ENCODE measurements around the gene ZNF763.
A peak's percentile ranks its signal among the peaks of the same experiment; 100 is the strongest.
"Not testable (repeated sequence)": the region's sequence is repeated elsewhere in the genome, so short reads cannot be mapped to it uniquely, and the experiment has no call there.

The ZNF763 gene

GRCh38 chr19:11964858-11965645, at the start of gene ZNF763:
Gene ZNF763, plus strand, starts transcription at chr19:11965040. Its CDS starts 169 bp downstream, at chr19:11965209.
- DNase-seq (ENCODE audit: low read depth in 2 of 2): peak; percentile 74 to 86

DNA sequence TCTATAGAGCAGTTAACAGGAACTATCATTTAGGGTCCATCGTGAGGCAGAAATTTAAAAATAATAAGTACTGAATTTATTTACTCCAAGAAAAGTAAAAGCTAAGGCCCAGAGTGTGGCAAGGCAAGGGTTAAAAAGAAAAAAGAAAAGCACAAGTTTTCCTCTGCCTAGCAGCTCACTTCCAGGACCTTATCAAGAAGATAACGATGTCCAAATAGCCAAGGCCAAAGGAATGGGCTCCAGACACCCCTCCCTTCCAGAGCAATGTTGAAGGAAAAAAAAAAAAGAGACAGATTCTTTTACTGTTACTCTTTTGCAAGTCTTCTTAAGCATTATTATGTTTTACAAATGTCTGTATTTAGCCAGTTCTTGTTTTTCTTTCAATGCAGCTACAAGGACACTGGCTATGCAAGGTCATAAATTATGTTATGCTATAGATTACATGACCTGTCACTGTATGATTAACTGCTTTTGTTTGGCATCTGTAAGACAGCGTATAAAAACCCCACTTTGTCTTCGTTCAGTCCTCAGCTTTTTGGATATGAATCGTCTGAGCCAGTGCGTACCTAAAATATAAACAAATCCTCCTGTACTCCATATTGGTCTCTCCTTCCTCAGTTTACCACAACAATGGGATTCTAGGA, 42.9 kb upstream of the ZNF763 start:
- no peak for DNase-seq (ENCODE audit: low read depth in 2 of 2)

- peak; percentile 84 to 91 for DNase-seq (ENCODE audit: low read depth in 2 of 2)
These were observed 39.8 kb upstream of the ZNF763 start, which contains the start of gene ZNF700 for GRCh38 chr19:11924886-11925650. Gene ZNF700, plus strand, starts transcription at chr19:11925107. Its CDS starts 104 bp downstream, at chr19:11925211.

DNA sequence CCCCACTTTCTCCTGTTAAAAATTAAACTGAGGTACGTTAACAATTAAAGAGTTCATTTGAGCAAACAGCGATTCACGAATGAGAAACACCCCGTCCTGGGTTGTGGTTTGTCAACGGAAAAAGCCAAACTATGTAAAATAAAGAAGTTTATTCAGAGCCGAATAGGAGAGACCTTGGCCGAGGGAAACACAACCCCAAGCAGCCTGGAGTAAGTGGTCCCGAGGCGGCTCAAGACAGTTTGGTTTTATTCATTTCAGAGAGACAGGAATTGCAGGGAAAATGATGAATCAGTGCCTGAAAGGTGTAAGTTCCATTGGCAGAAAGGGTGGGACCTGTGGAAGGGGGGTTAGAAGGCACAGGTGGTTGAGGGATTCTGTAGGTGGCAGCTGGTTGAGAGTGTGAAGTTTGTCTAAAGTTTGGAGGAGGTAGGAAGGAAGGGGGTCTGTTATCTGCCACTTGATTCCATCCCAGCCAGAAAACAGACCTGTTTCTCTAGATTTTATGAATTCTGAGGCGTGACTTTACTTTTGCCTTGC, 39.1 kb upstream of the ZNF763 start:
- not testable (repeated sequence) for DNase-seq (ENCODE audit: low read depth in 2 of 2)

GRCh38 chr19:11927227-11927626, 37.6 kb upstream of the ZNF763 start:
- no peak for DNase-seq (ENCODE audit: low read depth in 2 of 2)

DNA sequence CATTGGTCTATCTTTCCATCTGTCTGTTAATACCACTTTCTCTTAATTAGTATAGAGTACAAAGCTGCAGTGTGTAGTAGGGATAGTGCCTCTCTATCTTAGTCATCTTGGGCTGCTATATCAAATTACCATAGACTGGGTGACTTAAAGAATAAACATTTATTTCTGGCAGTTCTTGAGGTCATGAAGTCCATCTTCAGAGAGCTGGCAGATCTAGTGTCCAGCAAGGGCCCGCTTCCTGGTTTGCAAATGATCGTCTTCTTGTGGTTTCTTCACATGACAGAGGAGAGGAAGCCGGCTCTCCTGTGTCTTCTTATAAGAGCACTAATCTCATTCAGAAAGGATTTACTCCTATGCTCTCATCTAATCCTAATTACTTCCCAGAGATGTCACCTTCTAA, 33.8 kb upstream of the ZNF763 start:
- DNase-seq (ENCODE audit: low read depth in 2 of 2): no peak

DNA sequence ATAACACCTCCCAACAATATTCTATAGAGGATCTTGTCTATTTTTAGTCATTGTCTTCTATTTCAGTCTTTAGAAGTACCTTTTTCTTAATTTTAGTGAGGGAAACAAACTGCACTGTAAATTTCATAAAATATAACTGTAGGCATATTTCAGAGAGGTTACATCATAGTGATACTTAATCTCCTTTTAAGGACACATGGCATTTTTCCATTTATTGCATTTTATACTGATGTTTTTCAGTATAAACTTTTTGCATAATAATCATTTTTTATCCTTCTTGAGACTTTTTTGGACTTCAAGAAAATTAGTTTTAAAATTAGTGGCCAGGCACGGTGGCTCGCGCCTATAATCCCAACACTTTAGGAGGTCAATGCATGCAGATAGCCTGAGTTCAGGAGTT, 33.3 kb upstream of the ZNF763 start:
- DNase-seq (ENCODE audit: low read depth in 2 of 2): no peak

GRCh38 chr19:11935829-11936228, 29.0 kb upstream of the ZNF763 start:
- not testable (repeated sequence) for DNase-seq (ENCODE audit: low read depth in 2 of 2)

DNA sequence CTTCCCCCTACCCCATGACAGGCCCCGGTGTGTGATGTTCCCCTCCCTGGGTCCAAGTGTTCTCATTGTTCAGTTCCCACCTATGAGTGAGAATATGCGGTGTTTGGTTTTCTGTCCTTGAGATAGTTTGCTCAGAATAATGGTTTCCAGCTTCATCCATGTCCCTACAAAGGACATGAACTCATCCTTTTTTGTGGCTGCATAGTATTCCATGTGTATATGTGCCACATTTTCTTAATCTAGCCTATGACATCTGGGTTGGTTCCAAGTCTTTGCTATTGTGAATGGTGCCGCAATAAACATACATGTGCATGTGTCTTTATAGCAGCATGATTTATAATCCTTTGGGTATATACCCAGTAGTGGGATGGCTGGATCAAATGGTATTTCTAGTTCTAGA, 26.5 kb upstream of the ZNF763 start:
- DNase-seq (ENCODE audit: low read depth in 2 of 2): not testable (repeated sequence)

DNA sequence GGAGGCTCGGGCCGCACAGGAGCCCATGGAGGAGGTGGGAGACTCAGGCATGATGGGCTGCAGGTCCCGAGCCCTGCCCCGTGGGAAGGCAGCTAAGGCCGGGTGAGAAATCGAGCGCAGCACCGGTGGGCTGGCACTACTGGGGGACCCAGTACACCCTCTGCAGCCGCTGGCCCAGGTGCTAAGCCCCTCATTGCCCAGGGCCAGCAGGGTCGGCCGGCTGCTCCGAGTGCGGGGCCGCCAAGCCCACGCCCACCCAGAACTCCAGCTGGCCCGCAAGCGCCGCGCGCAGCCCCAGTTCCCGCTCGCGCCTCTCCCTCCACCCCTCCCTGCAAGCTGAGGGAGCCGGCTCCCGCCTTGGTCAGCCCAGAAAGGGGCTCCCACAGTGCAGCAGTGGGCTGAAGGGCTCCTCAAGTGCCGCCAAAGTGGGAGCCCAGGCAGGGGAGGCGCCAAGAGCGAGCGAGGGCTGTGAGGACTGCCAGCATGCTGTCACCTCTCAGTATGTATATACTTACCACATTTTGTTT, 23.4 kb upstream of the ZNF763 start:
- DNase-seq (ENCODE audit: low read depth in 2 of 2): not testable (repeated sequence)

DNA sequence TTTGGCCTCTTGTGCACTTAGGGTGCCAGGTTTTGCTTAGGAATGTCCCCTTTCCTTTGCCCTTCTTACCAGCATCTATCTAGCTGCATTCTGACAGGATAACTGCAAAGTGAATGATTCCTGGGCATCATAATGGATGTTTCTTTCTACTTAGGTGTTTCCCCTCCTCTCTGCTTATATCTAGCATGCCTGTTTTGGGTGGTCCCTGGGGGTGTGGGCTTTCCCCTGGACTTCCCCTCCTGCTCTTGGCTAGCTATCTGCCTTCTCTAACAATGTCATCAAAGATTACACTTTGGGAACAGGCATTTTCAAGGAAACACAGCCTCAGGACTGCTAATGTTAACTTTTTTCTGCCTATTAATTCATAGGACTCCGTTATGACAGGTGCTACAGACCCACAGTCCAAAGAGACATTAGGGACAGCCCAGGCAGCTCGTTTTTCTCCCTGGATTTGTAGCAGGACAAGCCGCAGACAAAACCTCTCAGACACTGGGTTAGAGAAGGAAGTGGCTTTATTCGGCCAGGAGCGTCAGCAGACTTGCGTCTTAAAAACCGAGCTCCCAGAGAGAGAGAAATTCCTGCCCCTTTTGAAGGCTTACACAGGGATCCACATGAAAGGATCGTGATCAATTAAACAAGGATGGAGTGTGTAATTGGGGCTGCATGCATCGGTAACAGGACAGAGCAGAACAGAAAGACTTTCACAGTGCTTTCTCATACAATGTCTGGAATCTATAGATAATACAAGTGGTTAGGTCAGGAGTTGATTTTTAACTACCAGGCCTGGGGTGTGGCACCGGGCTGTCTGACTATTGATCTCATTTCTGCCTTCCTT, 22.6 kb upstream of the ZNF763 start:
- DNase-seq (ENCODE audit: low read depth in 2 of 2): no peak

GRCh38 chr19:11942843-11943108, 22.1 kb upstream of the ZNF763 start:
- no peak for DNase-seq (ENCODE audit: low read depth in 2 of 2)

DNA sequence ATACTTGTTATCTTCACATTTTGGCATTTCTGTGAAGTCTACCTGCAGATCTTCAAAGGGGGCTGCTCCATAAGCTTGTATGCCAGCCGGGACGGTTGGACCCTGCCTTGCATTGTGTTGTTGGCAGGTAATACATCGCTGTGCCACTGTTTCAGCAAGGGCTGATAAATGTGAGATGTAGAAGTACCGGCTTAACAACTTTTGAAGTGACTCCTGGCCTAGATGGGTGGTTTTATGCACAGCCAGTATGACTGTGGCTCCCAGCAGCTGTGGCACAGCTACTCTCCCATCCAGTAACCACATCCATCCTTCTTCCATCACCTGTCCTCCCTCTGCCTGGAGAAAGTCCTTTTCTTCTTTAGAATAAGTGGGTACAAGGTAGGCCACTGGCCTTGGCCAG, 20.2 kb upstream of the ZNF763 start:
- no peak for DNase-seq (ENCODE audit: low read depth in 2 of 2)

GRCh38 chr19:11948646-11949045, 16.2 kb upstream of the ZNF763 start:
- DNase-seq (ENCODE audit: low read depth in 2 of 2): no peak

DNA sequence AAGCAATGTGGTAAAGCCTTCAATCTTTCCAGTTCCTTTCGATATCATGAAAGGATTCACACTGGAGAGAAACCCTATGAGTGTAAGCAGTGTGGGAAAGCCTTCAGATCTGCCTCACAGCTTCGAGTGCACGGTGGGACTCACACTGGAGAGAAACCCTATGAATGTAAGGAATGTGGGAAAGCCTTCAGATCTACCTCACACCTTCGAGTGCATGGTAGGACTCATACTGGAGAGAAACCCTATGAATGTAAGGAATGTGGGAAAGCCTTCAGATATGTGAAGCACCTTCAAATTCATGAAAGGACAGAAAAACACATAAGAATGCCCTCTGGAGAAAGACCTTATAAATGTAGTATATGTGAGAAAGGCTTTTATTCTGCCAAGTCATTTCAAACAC, 15.6 kb upstream of the ZNF763 start:
- DNase-seq (ENCODE audit: low read depth in 2 of 2): no peak

DNA sequence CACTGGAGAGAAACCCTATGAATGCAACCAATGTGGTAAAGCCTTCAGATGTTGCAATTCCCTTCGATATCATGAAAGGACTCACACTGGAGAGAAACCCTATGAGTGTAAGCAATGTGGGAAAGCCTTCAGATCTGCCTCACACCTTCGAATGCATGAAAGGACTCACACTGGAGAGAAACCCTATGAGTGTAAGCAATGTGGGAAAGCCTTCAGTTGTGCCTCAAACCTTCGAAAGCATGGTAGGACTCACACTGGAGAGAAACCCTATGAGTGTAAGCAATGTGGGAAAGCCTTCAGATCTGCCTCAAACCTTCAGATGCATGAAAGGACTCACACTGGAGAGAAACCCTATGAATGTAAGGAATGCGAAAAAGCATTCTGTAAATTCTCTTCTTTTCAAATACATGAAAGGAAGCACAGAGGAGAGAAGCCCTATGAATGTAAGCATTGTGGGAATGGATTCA, 15.2 kb upstream of the ZNF763 start:
- DNase-seq (ENCODE audit: low read depth in 2 of 2): not testable (repeated sequence)

- no peak for DNase-seq (ENCODE audit: low read depth in 2 of 2)
These were observed 14.5 kb upstream of the ZNF763 start for GRCh38 chr19:11950312-11950711.

GRCh38 chr19:11963566-11964355, 1.1 kb upstream of the ZNF763 start:
- DNase-seq (ENCODE audit: low read depth in 2 of 2): peak; percentile 58 to 59

GRCh38 chr19:11964496-11964857, 363 bp upstream of the ZNF763 start:
- no peak for DNase-seq (ENCODE audit: low read depth in 2 of 2)

- DNase-seq (ENCODE audit: low read depth in 2 of 2): no peak
These were observed 5.3 kb downstream of the ZNF763 start for GRCh38 chr19:11970174-11970573.

Data from stimulated activated CD8-positive, alpha-beta memory T cell treated with anti-CD3 and anti-CD28 coated beads, Interleukin-2, amount 100 ng/mL, for 48 hours (primary cell).